Coronary artery (tissue), 2 donors: Measurements from ENCODE around the gene OR10A3.
A peak's percentile ranks its signal among the peaks of the same experiment; 100 is the strongest.
"Not testable (repeated sequence)": the region's sequence is repeated elsewhere in the genome, so short reads cannot be mapped to it uniquely, and the experiment has no call there.

Experiments
- DNase-seq: peaks from one replicate; pipeline ENCODE4 v3.0.0-alpha.2; 2017; ENCODE audit warnings: low spot score
- H3K27ac ChIP-seq, 2 donors: fragments of 200-600 bp; sonication (generic); one replicate each; pipeline ENCODE4 v1.5.1; 2016 to 2019
- H3K4me3 ChIP-seq: fragments of 200-600 bp; sonication (generic); 2 replicates; pipeline ENCODE4 v1.5.1; 2016; ENCODE audit warnings: mild to moderate bottlenecking, moderate library complexity
- CTCF ChIP-seq: fragments of 200-600 bp; sonication (generic); IDR thresholded peaks from one replicate; pipeline ENCODE4 v1.5.1; 2019; ENCODE audit warnings: antibody characterized with exemption

Gene OR10A3

GRCh38 chr11:7941608-7942007 is at the start of gene OR10A3:
OR10A3 (minus strand) TSS chr11:7941708; CDS start chr11:7939520, 2,188 bp downstream.
- TF ChIP-seq CTCF, result no peak
- H3K27ac ChIP-seq, result no peak within 1 kb of the TSS
- no peak within 1 kb of the TSS for H3K4me3 ChIP-seq
- no peak for DNase-seq

DNA sequence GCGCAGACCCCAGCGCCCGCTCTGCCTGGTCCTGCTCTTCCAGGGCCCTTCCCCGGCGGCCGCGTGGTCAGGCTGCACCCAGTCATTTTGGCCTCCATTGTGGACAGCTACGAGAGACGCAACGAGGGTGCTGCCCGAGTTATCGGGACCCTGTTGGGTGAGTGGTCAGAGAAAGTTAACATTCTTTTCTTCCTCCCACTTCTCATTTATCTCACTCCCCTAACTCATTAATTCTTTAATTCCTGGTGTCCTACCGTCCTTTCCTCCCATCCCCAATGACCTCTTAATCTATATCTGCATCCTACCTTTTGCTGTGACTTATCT is 46.0 kb upstream of the OR10A3 start:
- H3K27ac ChIP-seq, result peak overlapping the region; percentile 4 to 78
- DNase-seq, result not testable (repeated sequence)

GRCh38 chr11:7986768-7987559 is 45.5 kb upstream of the OR10A3 start, which contains the start of gene EIF3F:
EIF3F (plus strand) TSS chr11:7987337; CDS start chr11:7987353, 16 bp downstream.
- H3K4me3 ChIP-seq, result peak within 1 kb of the TSS; percentile 84
- peak; percentile 95 for DNase-seq
- peak; percentile 62 for TF ChIP-seq CTCF
- H3K27ac ChIP-seq, result peak within 1 kb of the TSS; percentile 75 to 79

More for the DNA sequence above, 46.0 kb upstream of the OR10A3 start:
- H3K4me3 ChIP-seq, result peak overlapping the region; percentile 84

- H3K4me3 ChIP-seq, result no peak overlapping the region
- TF ChIP-seq CTCF, result no peak
- DNase-seq, result no peak
- H3K27ac ChIP-seq, result no peak overlapping the region
These were observed 42.5 kb upstream of the OR10A3 start for GRCh38 chr11:7983832-7984590.

- Histone ChIP-seq H3K27ac (no peak overlapping the region), H3K4me3 (no peak overlapping the region)
- DNase-seq, result no peak
- no peak for TF ChIP-seq CTCF
These were observed 41.1 kb upstream of the OR10A3 start for GRCh38 chr11:7982582-7983119.

- no peak overlapping the region for H3K4me3 ChIP-seq
- H3K27ac ChIP-seq, result no peak overlapping the region
- no peak for DNase-seq
- TF ChIP-seq CTCF, result no peak
These were observed 40.2 kb upstream of the OR10A3 start for GRCh38 chr11:7981619-7982157.

- no peak for TF ChIP-seq CTCF
- no peak for DNase-seq
- H3K27ac ChIP-seq, result no peak overlapping the region
These were observed 35.9 kb upstream of the OR10A3 start for GRCh38 chr11:7977232-7977917.

More at GRCh38 chr11:7977232-7977917, 35.9 kb upstream of the OR10A3 start:
- no peak overlapping the region for H3K4me3 ChIP-seq
